Astrocyte (in vitro differentiated cells and primary cell): ENCODE data around the gene RUNX3. TPM values are rescaled to one million over a fixed set of nuclear protein-coding genes. Genes with fewer than 3 reads are reported as not detected.

Experiments used
- DNase-seq: peaks from one replicate; pipeline ENCODE4 v3.0.0-alpha.2; 2010; ENCODE audit warnings: low read depth
- FAIRE-seq: peaks from 2 replicates; lab custom pipeline; 2011; peaks lifted over from hg19 to GRCh38; lab: Jason Lieb, UNC
- H2AFZ ChIP-seq: 2 replicates; pipeline ENCODE4 v1.6.0; 2012; ENCODE audit warnings: low read depth, low read length, inconsistent platforms
- H3K27ac ChIP-seq: 2 replicates; pipeline ENCODE4 v1.5.1; 2011; ENCODE audit warnings: low read depth, low read length, inconsistent platforms
- H3K27me3 ChIP-seq: 2 replicates; pipeline ENCODE4 v1.6.0; 2011; ENCODE audit warnings: low read length, inconsistent platforms; ENCODE audit not compliant: insufficient read depth
- H3K36me3 ChIP-seq: 2 replicates; pipeline ENCODE4 v1.5.1; 2011; ENCODE audit warnings: low read length, inconsistent platforms; ENCODE audit not compliant: insufficient read depth
- H3K4me1 ChIP-seq: 2 replicates; pipeline ENCODE4 v1.5.1; 2011; ENCODE audit warnings: low read length, inconsistent platforms; ENCODE audit not compliant: insufficient read depth
- H3K4me2 ChIP-seq: 2 replicates; pipeline ENCODE4 v1.6.0; 2012; ENCODE audit warnings: low read length, inconsistent platforms
- H3K4me3 ChIP-seq: 2 replicates; pipeline ENCODE4 v1.5.1; 2011; ENCODE audit warnings: low read depth, mild to moderate bottlenecking, low read length, inconsistent platforms; ENCODE audit not compliant: insufficient read depth
- H3K79me2 ChIP-seq: 2 replicates; pipeline ENCODE4 v1.6.0; 2012; ENCODE audit warnings: mild to moderate bottlenecking, low read length, inconsistent platforms; ENCODE audit not compliant: insufficient read depth
- H3K9ac ChIP-seq: 2 replicates; pipeline ENCODE4 v1.6.0; 2012; ENCODE audit warnings: mild to moderate bottlenecking, low read length, inconsistent platforms
- H3K9me3 ChIP-seq: 2 replicates; pipeline ENCODE4 v1.5.1; 2012; ENCODE audit warnings: low read depth, mild to moderate bottlenecking, low read length, inconsistent platforms; ENCODE audit not compliant: insufficient read depth
- H4K20me1 ChIP-seq: 2 replicates; pipeline ENCODE4 v1.6.0; 2012; ENCODE audit warnings: low read length, inconsistent platforms; ENCODE audit not compliant: insufficient read depth
- H3K27ac Mint-ChIP-seq: one replicate; pipeline ENCODE4 v1.8.0; 2021; ENCODE audit warnings: mild to moderate bottlenecking, mixed read lengths; ENCODE audit not compliant: unreplicated experiment
- H3K27me3 Mint-ChIP-seq: one replicate; pipeline ENCODE4 v1.8.0; 2021; ENCODE audit warnings: low read depth, mixed read lengths; ENCODE audit not compliant: unreplicated experiment
- H3K36me3 Mint-ChIP-seq: one replicate; pipeline ENCODE4 v1.8.0; 2021; ENCODE audit warnings: low read depth, mixed read lengths; ENCODE audit not compliant: unreplicated experiment
- H3K4me1 Mint-ChIP-seq: one replicate; pipeline ENCODE4 v1.8.0; 2021; ENCODE audit warnings: low read depth, mixed read lengths; ENCODE audit not compliant: unreplicated experiment
- H3K4me3 Mint-ChIP-seq: one replicate; pipeline ENCODE4 v1.8.0; 2021; ENCODE audit warnings: mild to moderate bottlenecking, moderate library complexity, mixed read lengths; ENCODE audit not compliant: unreplicated experiment
- H3K9me3 Mint-ChIP-seq: one replicate; pipeline ENCODE4 v1.8.0; 2021; ENCODE audit warnings: mild to moderate bottlenecking, mixed read lengths; ENCODE audit not compliant: unreplicated experiment
- CTCF ChIP-seq: IDR thresholded peaks from 2 replicates; pipeline ENCODE4 v1.5.1; 2011; ENCODE audit warnings: low read depth, mild to moderate bottlenecking, inconsistent platforms, low read length, moderate library complexity; ENCODE audit not compliant: insufficient read depth
- EZH2 ChIP-seq: IDR thresholded peaks from 2 replicates; pipeline ENCODE4 v1.6.1; 2012; ENCODE audit warnings: mild to moderate bottlenecking, low read length, inconsistent platforms; ENCODE audit not compliant: insufficient read depth
- total RNA-seq: library from RNA; stranded (reverse); gene quantifications from 2 replicates; pipeline ENCODE4 v1.2.1, GENCODE V29; 2021

RUNX3 gene
- total RNA-seq, 1 donor from 2014 or later = 2.5 TPM

- Mint-ChIP-seq H3K4me1 (peaks cover 1% of the 10 kb centered on the region), H3K4me3 (no peak overlapping the region), H3K27me3 (peaks cover 68% of the 10 kb centered on the region), H3K36me3 (peaks cover 8% of the 10 kb centered on the region), H3K9me3 (peaks cover 4% of the 10 kb centered on the region), H3K27ac (no peak overlapping the region)
- no peaks in the 10 kb centered on the region for H3K9me3 ChIP-seq
- FAIRE-seq (no peak), DNase-seq (no peak)
- H3K9ac ChIP-seq = no peak overlapping the region
- H3K27ac ChIP-seq = no peak overlapping the region
- H3K4me1 ChIP-seq = no peaks in the 10 kb centered on the region
- H4K20me1 ChIP-seq = peaks cover 14% of the 10 kb centered on the region
- H3K4me2 ChIP-seq = no peak overlapping the region
- no peaks in the 10 kb centered on the region for H3K79me2 ChIP-seq
- peak; percentile 45 for TF ChIP-seq EZH2
- no peak for TF ChIP-seq CTCF
- no peaks in the 10 kb centered on the region for H3K36me3 ChIP-seq
- H3K27me3 ChIP-seq = peaks cover 63% of the 10 kb centered on the region
- H3K4me3 ChIP-seq = no peak overlapping the region
- no peak overlapping the region for H2AFZ ChIP-seq
Observed at GRCh38 chr1:24925082-24925779, 4.8 kb downstream of the RUNX3 start.

- Mint-ChIP-seq H3K4me1 (peaks cover 1% of the 10 kb centered on the region), H3K9me3 (peaks cover 4% of the 10 kb centered on the region), H3K36me3 (peaks cover 8% of the 10 kb centered on the region), H3K4me3 (no peak overlapping the region), H3K27me3 (peaks cover 67% of the 10 kb centered on the region), H3K27ac (peak overlapping the region; percentile 75)
- no peaks in the 10 kb centered on the region for H3K79me2 ChIP-seq
- no peaks in the 10 kb centered on the region for H3K9me3 ChIP-seq
- no peak for TF ChIP-seq EZH2
- TF ChIP-seq CTCF = no peak
- H3K4me3 ChIP-seq = no peak overlapping the region
- H4K20me1 ChIP-seq = peaks cover 11% of the 10 kb centered on the region
- no peak overlapping the region for H3K4me2 ChIP-seq
- no peak for DNase-seq
- no peak overlapping the region for H3K27ac ChIP-seq
- FAIRE-seq = no peak
- H2AFZ ChIP-seq = no peak overlapping the region
- H3K4me1 ChIP-seq = no peaks in the 10 kb centered on the region
- no peak overlapping the region for H3K9ac ChIP-seq
- no peaks in the 10 kb centered on the region for H3K36me3 ChIP-seq
- H3K27me3 ChIP-seq = peaks cover 54% of the 10 kb centered on the region
Observed at GRCh38 chr1:24923485-24924113, 6.5 kb downstream of the RUNX3 start.
